ENCODE results near the gene THRA.

The THRA gene

DNA sequence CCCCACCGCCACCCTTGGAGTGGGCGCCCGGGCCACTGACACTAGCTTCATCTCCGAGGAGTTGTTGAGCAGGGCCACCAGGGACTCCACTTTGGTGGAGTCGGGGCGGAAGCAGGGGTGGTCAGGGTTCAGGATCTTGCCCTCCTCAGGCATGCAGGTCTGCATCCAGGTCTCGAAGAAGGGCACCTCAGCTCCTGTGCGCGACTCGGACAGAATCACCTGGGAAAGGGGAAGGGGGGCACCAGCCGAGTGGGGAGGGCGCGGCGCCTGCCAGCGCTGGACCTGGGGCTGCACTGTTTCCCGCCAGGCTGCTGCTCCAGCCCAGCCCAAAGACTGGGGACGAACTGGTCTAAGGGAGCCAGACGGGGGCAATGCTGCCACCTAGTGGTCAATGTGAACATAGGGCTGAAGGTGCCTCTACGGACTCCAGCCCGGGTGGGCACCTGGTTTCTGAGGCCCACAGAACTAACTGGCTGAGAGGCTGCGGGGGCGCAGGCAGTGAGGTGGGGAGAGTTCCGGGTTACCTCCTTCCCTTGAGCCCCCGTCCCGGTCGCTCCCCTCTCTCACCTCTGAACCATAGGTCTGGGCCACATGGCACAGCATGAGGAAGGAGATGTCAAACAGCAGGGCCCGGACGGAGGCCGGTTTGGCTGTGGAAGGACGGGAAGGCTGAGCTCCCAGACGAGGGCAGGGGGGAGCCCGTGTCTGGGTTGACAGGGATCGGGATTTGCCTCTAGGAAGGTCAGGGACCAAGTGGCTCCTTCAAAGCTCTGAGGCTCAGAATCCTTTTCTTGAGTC, 35.8 kb upstream of the THRA start:
- peak; percentile 60 for DNase-seq (ENCODE audit: low read depth)

DNA sequence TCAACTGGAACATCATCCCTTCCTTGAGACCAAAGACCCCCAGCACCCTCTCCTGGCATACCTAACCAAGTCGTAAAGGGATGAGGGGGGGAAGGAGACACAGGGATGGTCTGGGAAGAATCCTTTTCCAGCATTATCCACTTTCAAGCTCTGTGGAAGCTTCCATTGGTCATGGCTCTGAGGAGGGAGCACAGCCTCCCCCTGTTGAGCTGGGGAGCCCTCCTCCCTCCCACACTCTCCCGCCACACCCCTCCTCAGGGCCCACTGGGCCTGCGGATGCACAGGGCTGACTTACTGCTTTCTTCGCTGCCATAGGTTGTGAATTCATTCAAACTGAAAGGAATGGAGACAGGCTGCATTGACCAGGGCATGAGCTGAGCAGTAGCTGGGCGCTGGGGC, 35.2 kb upstream of the THRA start:
- DNase-seq (ENCODE audit: low read depth), result no peak

- no peak for DNase-seq (ENCODE audit: low read depth)
Measured at GRCh38 chr17:40028595-40028994, 34.2 kb upstream of the THRA start.

DNA sequence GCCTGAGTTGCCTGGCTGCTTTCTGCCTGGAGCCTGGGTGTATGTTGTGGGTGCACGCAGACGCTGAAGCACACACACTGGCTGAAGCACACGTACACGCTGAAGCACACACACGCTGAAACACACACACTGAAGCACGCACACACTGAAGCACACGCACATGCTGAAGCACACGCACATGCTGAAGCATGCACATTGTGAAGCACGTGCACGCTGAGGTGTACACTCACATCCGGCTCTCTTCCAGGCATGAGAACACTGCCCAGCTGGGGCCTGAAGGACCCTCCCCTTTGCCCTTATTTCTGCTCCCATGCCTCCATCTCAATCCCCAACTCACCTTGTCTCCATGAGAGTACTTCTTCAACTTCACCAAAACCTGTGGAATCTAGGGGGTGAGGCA, 31.1 kb upstream of the THRA start:
- DNase-seq (ENCODE audit: low read depth), result no peak

GRCh38 chr17:40032322-40033320, 30.1 kb upstream of the THRA start:
- no peak for DNase-seq (ENCODE audit: low read depth)

- no peak for DNase-seq (ENCODE audit: low read depth)
Measured at GRCh38 chr17:40033339-40033738, 29.4 kb upstream of the THRA start.

DNA sequence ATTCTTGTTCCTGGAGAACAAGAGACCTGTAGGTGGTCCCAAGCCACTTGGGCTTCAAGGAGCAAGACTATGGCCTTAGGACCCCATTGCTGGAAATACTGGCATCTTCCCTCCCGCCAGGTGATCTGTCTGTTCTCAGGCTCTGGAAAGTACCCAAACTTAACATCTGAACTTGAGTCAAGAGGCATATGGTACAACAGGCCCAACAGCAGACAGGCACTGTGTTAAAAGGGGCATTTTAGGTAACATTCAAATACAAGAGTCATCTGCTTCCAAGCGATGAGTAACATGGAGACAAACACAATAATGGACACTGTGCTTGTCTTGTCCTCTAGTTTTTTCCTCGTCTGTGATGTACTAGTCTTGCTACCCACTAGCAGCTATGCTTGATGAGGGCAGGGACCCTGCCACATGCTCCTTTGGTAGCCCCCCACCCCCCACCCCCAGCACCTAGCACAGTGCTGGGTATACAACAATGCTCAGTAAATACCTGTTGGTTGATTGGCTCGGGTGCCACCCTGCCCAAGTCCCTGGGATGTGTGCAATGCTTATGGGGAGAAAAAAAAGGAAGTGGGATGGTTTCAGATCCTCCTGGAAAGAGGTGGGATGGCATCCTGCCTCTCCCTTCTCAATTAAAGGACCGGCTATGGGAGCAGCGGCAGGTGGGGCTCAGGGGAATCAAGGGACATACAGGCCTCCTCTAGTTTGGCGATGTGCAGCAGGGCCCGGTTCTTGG, 28.2 kb upstream of the THRA start:
- no peak for DNase-seq (ENCODE audit: low read depth)

GRCh38 chr17:40035162-40035559, 27.6 kb upstream of the THRA start:
- DNase-seq (ENCODE audit: low read depth), result no peak

- no peak for DNase-seq (ENCODE audit: low read depth)
Measured at GRCh38 chr17:40038882-40039513, 23.8 kb upstream of the THRA start.

- no peak for DNase-seq (ENCODE audit: low read depth)
Measured at GRCh38 chr17:40041196-40041595, 21.6 kb upstream of the THRA start.

DNA sequence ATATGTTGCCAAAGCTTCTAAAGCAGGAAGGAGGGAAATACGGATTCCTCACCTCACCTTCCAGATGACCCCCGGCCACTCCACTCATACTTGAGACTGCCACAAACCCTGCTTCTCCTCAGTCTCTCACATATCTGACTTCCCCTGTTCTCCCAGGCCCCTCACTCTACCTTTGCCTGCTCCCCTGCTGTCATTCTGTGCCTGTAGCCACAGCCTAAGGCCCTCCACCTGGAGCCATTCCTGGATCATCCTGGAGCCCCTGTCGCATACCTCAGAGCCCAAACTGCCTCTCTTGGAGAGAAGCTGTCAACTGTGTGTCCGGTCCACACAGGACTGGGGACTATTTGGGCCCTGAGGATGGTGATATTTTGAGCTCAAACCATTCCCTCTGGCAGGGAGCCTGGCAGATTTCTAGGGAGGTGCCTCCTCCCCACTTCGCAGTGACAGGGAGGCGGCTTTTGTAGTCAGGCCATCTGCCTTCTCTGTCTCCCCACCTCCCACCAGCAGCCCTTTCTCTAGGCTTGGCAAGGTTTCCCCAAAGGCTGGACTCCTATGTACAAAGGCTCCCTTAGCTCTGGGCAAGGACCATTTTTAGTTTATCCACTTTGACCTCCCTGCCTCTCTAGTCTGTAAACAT, 6.3 kb upstream of the THRA start:
- DNase-seq (ENCODE audit: low read depth), result no peak

DNA sequence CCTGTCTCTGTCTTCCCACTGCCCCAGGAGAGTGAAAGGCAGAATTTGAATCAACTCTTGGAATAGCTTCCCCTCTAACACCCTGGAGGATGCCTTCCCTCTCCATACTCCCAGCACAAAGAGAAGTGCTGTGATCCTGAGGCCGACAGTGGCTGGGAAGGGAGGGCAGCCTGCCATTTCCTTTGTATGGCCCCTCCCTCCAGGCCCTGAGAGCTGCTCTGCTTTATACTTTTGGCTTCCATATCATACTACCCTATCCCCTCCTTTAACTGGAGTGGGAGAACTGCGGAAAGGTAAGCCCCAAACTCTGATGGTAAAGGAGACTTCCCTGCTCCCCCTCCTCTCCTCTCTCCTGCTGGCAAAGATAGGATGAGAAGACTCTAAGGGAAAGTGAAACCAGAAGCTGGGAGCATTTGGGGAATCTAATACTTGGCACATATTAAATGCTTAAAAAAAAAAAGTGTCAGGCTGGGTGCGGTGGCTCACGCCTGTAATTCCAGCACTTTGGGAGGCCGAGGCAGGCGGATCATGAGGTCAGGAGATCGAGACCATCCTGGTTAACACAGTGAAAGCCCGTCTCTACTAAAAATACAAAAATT, 4.5 kb upstream of the THRA start:
- DNase-seq (ENCODE audit: low read depth), result no peak

DNA sequence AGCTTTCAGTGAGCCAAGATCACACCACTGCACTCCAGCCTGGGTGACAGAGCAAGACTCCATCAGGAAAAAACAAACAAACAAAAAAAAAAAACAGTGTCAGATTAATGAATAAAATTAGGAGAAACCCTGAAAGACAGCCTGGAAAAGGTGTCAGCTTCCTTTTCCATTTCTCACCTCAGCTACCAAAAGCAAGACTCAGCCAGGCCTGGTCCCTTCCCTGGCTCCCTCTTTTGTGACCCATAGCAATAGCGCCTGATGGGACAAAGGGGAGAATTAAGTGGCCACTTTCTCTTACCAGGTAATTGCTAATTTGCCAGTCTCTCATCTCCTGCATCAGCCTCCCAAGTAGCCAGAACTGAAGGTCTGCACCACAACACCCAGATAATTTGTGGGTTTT, 3.9 kb upstream of the THRA start:
- DNase-seq (ENCODE audit: low read depth), result no peak

- no peak for DNase-seq (ENCODE audit: low read depth)
Measured at GRCh38 chr17:40059729-40060475, 2.9 kb upstream of the THRA start.

DNA sequence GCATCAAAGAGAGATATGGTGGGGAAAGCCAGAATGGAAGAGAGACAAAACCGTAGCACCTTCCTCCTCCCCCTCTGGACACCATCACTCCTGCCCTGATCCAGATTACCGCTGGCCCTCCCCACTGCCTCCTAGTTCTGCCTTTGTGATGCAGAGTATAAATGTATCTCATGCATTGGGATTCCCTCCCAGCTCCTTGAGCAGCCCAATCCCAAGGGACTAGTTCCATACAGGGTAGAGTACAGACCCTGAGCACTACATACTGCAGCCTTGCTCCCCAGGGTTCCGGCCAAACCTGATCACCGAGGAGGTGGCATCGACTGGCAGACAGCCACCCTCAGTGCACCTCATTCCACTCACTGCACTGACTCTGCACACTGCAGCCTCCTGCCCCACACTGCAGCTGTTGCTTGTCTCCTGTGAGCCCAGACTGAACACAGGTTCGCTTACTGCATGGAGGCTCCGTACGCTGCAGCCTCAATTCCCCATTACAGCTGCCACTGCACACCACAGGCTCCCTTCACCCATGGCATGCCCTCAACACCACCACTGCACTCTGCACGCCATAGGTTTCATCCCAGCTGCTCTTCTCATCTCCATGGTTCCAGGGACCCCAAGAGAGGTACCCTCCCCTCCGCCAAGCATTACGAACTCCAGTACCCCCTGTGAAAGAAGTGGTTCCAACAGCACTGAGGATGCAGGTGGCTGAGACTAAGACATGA, 1.7 kb upstream of the THRA start:
- no peak for DNase-seq (ENCODE audit: low read depth)

DNA sequence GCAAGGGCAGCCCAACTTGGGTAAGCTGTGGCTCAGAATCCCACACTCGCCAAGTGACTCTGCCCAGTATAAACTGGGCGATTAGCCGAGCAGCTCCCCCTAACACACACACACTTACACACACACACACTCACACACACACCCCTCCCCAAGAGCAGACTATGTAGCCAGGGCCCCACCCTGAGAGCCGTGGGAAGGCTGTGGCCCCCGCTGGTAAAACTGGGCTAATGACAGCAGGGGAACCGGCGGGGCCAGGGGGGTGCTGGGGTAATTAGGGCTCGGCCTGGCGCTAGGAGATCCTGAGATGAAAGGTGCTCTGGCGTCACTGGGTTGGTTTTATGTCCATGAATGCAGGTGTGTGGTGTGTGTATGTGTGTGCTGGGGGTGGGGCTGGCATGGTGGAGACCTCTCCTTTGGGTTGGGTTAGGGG, 1.1 kb upstream of the THRA start:
- DNase-seq (ENCODE audit: low read depth), result no peak

GRCh38 chr17:40063187-40063771, 514 bp downstream of the THRA start:
- DNase-seq (ENCODE audit: low read depth), result no peak

DNA sequence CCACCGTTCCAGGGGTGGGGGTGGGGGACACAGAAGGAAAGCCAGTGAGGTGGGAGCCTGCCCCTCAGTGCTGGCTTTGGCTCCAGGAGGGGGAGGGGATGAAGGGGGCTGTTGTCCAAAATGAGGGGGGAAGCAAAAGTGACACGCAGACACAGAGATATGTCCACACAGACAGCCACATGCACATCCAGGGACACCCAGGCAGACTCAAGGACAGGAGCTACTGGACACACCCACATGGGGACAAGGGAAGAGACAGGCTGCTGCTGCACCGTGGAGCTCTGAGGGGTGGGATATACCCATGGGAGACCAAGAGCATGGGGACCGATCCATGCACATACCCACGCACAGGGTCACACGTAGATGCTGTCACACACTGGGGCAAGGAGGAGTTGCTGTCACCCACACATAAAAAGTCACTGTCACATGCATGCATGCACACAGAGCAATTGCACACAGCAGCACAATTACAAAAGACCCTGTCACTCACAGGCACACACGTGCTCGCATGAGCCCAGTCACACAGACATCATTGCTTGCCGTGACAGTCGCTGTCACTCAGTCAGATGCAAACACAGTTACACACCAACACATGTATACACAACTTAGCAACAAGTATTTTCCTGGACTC, 1.3 kb downstream of the THRA start:
- no peak for DNase-seq (ENCODE audit: low read depth)
